Measurements from ENCODE around the gene SNRPD1. TPM values are rescaled to one million over a fixed set of nuclear protein-coding genes. Genes with fewer than 3 reads are reported as not detected.
"Not testable (repeated sequence)": the region's sequence is repeated elsewhere in the genome, so short reads cannot be mapped to it uniquely, and the experiment has no call there.

The SNRPD1 gene
- polyA plus RNA-seq: 10 to 100 TPM in 2 of 3 donors, 1 to 10 TPM in 1; 6.2 to 18.6 (median 17.2) TPM

- 0 to 1% (median 1%) methylated on average over 59 of the region's 59 CpGs for WGBS, 3 donors
- H3K27ac ChIP-seq (ENCODE audit: low read depth, low read length): peak within 1 kb of the TSS; percentile 85
These were observed at the start of gene SNRPD1 for GRCh38 chr18:21612125-21613039. SNRPD1 (plus strand) TSS chr18:21612314; CDS start chr18:21612430, 116 bp downstream.

GRCh38 chr18:21571772-21572171, 40.3 kb upstream of the SNRPD1 start:
- no peak overlapping the region for H3K27ac ChIP-seq (ENCODE audit: low read depth, low read length)

- 92 to 97% (median 96%) methylated on average over 4 of the region's 4 CpGs for WGBS, 3 donors
- H3K27ac ChIP-seq (ENCODE audit: low read depth, low read length): no peak overlapping the region
These were observed 36.5 kb upstream of the SNRPD1 start for GRCh38 chr18:21575656-21576055.

- no peak overlapping the region for H3K27ac ChIP-seq (ENCODE audit: low read depth, low read length)
- WGBS, 3 donors: 90 to 96% (median 91%) methylated on average over 5 of the region's 5 CpGs
These were observed 27.7 kb upstream of the SNRPD1 start for GRCh38 chr18:21584391-21584790.

- not testable (repeated sequence) for H3K27ac ChIP-seq (ENCODE audit: low read depth, low read length)
- 98 to 99% (median 99%) methylated on average over 10 to 21 of the region's 33 CpGs for WGBS, 3 donors
These were observed 19.8 kb upstream of the SNRPD1 start for GRCh38 chr18:21592361-21592760.

GRCh38 chr18:21593540-21594257, 18.4 kb upstream of the SNRPD1 start:
- H3K27ac ChIP-seq (ENCODE audit: low read depth, low read length): no peak overlapping the region
- 94 to 97% (median 95%) methylated on average over 3 to 5 of the region's 7 CpGs for WGBS, 3 donors

GRCh38 chr18:21597620-21598019, 14.5 kb upstream of the SNRPD1 start:
- no peak overlapping the region for H3K27ac ChIP-seq (ENCODE audit: low read depth, low read length)
- 48 to 59% (median 50%) methylated on average over 1 of the region's 1 CpG for WGBS, 3 donors

GRCh38 chr18:21598726-21599584, 13.2 kb upstream of the SNRPD1 start:
- H3K27ac ChIP-seq (ENCODE audit: low read depth, low read length): no peak overlapping the region
- 38 to 66% (median 64%) methylated on average over 18 of the region's 18 CpGs for WGBS, 3 donors

GRCh38 chr18:21599585-21600525, 12.3 kb upstream of the SNRPD1 start:
- whole genome bisulfite sequencing, 3 donors: 0 to 1% (median 1%) methylated on average over 61 to 67 of the region's 67 CpGs
- peak overlapping the region; percentile 29 for H3K27ac ChIP-seq (ENCODE audit: low read depth, low read length)

GRCh38 chr18:21600526-21601410, 11.3 kb upstream of the SNRPD1 start, which contains the start of gene ESCO1:
ESCO1 (minus strand) TSS chr18:21600704; CDS start chr18:21574843, 25,861 bp downstream.
- H3K27ac ChIP-seq (ENCODE audit: low read depth, low read length): peak within 1 kb of the TSS; percentile 29
- 6 to 10% (median 9%) methylated on average over 71 to 74 of the region's 74 CpGs for WGBS, 3 donors

- no peak overlapping the region for H3K27ac ChIP-seq (ENCODE audit: low read depth, low read length)
- WGBS, 3 donors: 61 to 86% (median 65%) methylated on average over 5 of the region's 5 CpGs
These were observed 9.9 kb upstream of the SNRPD1 start for GRCh38 chr18:21602299-21602587.

- H3K27ac ChIP-seq (ENCODE audit: low read depth, low read length): no peak overlapping the region
These were observed 7.4 kb upstream of the SNRPD1 start for GRCh38 chr18:21604671-21605070.

GRCh38 chr18:21605213-21605612, 6.9 kb upstream of the SNRPD1 start:
- H3K27ac ChIP-seq (ENCODE audit: low read depth, low read length): no peak overlapping the region

More at GRCh38 chr18:21604671-21605070, 7.4 kb upstream of the SNRPD1 start:
- WGBS, 3 donors: 33 to 45% (median 34%) methylated on average over 2 of the region's 2 CpGs

- not testable (repeated sequence) for H3K27ac ChIP-seq (ENCODE audit: low read depth, low read length)
- WGBS, 3 donors: 54 to 62% (median 62%) methylated on average over 29 to 30 of the region's 30 CpGs
These were observed 551 bp upstream of the SNRPD1 start for GRCh38 chr18:21611401-21612124.

GRCh38 chr18:21621640-21622039, 9.5 kb downstream of the SNRPD1 start:
- not testable (repeated sequence) for H3K27ac ChIP-seq (ENCODE audit: low read depth, low read length)
- WGBS, 3 donors: 92 to 94% (median 93%) methylated on average over 9 of the region's 9 CpGs
